ENCODE measurements around the gene EEF1AKMT3. TPM values are rescaled to one million over a fixed set of nuclear protein-coding genes. Genes with fewer than 3 reads are reported as not detected.
"Not testable (repeated sequence)": the region's sequence is repeated elsewhere in the genome, so short reads cannot be mapped to it uniquely, and the experiment has no call there.

Gene EEF1AKMT3
- total RNA-seq, 1 donor from 2014 or later, result 2.7 TPM

GRCh38 chr12:57764662-57765002, 7.8 kb upstream of the EEF1AKMT3 start:
- DNase-seq (ENCODE audit: low read depth), result no peak

- DNase-seq (ENCODE audit: low read depth), result no peak
These were observed 7.3 kb upstream of the EEF1AKMT3 start for GRCh38 chr12:57765003-57765697.

- DNase-seq (ENCODE audit: low read depth), result no peak
These were observed 6.5 kb upstream of the EEF1AKMT3 start for GRCh38 chr12:57765698-57766463.

GRCh38 chr12:57766464-57767304, 5.7 kb upstream of the EEF1AKMT3 start, which contains the start of gene CYP27B1:
Gene CYP27B1 (minus strand): TSS chr12:57767078. CDS start chr12:57767041, 37 bp downstream.
- DNase-seq (ENCODE audit: low read depth), result no peak

- no peak for DNase-seq (ENCODE audit: low read depth)
These were observed 5.1 kb upstream of the EEF1AKMT3 start for GRCh38 chr12:57767305-57767698.

- DNase-seq (ENCODE audit: low read depth), result no peak
These were observed 4.5 kb upstream of the EEF1AKMT3 start for GRCh38 chr12:57767876-57768275.

GRCh38 chr12:57769594-57769993, 2.8 kb upstream of the EEF1AKMT3 start:
- DNase-seq (ENCODE audit: low read depth), result no peak

GRCh38 chr12:57770734-57771133, 1.7 kb upstream of the EEF1AKMT3 start:
- DNase-seq (ENCODE audit: low read depth), result no peak

- DNase-seq (ENCODE audit: low read depth), result peak; percentile 95
These were observed 1.1 kb upstream of the EEF1AKMT3 start for GRCh38 chr12:57771236-57771872.

GRCh38 chr12:57771873-57772428, 463 bp upstream of the EEF1AKMT3 start, which contains the start of gene METTL1:
Gene METTL1 (minus strand): TSS chr12:57772105. CDS start chr12:57772083, 22 bp downstream.
- peak; percentile 97 for DNase-seq (ENCODE audit: low read depth)

GRCh38 chr12:57774634-57775033, 2.2 kb downstream of the EEF1AKMT3 start:
- not testable (repeated sequence) for DNase-seq (ENCODE audit: low read depth)

- no peak for DNase-seq (ENCODE audit: low read depth)
These were observed 2.6 kb downstream of the EEF1AKMT3 start for GRCh38 chr12:57775044-57775443.

GRCh38 chr12:57775563-57776246, 3.3 kb downstream of the EEF1AKMT3 start:
- no peak for DNase-seq (ENCODE audit: low read depth)

- DNase-seq (ENCODE audit: low read depth), result no peak
These were observed 3.8 kb downstream of the EEF1AKMT3 start for GRCh38 chr12:57776247-57776587.

GRCh38 chr12:57777367-57777766, 5.0 kb downstream of the EEF1AKMT3 start:
- no peak for DNase-seq (ENCODE audit: low read depth)

- no peak for DNase-seq (ENCODE audit: low read depth)
These were observed 5.5 kb downstream of the EEF1AKMT3 start for GRCh38 chr12:57777911-57778310.

- DNase-seq (ENCODE audit: low read depth), result no peak
These were observed 7.3 kb downstream of the EEF1AKMT3 start for GRCh38 chr12:57779736-57780135.

- no peak for DNase-seq (ENCODE audit: low read depth)
These were observed 8.0 kb downstream of the EEF1AKMT3 start for GRCh38 chr12:57780284-57780897.

GRCh38 chr12:57781244-57781643, 8.8 kb downstream of the EEF1AKMT3 start:
- no peak for DNase-seq (ENCODE audit: low read depth)

GRCh38 chr12:57781801-57782200, 9.4 kb downstream of the EEF1AKMT3 start:
- no peak for DNase-seq (ENCODE audit: low read depth)
